G401.6 (cell line): ENCODE data around the gene ABHD17A.

Experiments used
- FAIRE-seq: peaks from 2 replicates; lab custom pipeline; 2012; peaks lifted over from hg19 to GRCh38; lab: Jason Lieb, UNC

Gene ABHD17A

DNA sequence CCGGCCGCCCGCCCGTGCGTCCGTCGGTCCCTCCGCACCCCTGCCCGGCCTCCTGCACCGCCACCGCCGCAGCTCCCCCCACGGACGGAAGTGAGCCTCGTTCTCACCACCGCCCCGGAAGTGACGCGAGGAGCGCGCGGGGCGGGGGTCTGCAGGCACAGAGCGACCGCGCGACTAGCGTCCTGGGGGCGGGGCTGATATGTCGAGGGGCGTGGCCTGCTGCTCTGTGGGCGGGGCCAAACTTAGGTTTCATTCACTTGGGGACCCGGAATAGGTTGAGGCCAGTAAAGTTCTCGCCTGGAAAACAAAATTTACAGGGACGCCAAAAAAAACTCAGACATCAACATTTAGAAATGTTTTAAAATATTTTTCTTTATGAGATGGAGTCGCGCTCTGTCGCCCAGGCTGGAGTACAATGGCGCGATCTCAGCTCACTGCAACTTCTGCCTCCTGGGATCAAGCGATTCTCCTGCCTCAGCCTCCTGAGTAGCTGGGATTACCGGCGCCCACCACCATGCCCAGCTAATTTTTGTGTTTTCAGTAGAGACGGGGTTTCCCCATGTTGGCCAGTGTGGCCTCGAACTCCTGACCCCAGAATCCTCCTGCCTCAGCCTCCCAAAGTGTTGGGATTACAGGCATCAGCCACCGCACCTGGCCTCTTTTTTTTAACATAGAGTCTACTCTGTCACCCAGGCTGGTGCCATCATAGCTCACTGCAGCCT, at the start of gene ABHD17A:
TSS of gene ABHD17A (minus strand) at position 99 of the 722 bp plus-strand sequence. CDS start 3,930 bp downstream, outside the sequence.
- FAIRE-seq = peak; percentile 98

DNA sequence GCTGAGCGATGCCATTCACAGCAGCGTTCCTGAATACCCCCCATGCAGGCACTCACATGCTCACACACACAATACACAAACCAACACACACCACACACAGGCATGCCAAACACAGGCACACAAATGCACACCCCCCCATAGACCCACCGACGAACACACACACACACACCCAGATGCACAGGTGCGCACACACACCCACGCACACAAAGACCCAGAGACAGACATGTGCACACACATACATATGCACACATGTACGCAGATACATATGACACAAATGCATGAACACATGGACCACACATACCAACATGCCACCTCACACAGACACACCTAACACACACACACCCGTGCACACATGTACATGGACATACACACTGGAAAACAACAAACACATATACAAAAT, 48.6 kb upstream of the ABHD17A start:
- FAIRE-seq = no peak

DNA sequence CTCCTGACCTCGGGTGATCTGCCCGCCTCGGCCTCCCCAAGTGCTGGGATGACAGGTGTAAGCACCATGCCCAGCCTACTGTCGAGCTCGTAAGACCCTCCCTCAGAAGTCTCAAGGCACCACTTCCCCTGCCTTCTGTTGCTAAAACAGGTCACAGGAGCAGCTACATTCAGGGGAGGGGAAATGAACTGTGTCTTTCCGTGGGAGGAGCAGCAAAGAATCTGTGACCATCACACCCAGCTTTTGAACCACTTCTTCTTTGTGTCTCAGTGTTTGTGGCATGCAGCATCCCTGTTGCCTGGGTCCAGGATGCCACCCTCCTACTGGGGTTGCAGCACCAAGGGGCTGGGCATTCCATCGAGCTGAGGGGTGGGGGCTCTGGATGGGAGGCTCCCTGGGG, 47.9 kb upstream of the ABHD17A start:
- no peak for FAIRE-seq

DNA sequence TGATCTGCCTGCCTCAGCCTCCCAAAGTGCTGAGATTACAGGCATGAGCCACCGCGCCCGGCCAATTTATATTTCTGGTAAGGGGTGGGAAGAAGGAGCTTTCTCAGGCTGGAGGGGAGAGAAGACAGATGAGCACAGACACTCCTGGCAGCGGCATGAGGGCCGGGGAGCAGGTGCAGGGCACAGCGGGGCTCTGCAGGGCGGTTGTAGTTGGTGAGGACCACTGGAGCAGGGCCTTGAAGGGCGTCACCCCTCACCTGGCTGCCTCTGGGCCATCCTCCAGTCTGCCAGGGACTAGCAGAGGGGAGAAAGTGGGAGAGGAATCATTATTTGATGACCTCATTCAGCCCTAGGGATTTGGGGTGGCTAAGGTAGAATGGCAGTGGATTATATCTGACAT, 47.1 kb upstream of the ABHD17A start:
- FAIRE-seq = no peak

DNA sequence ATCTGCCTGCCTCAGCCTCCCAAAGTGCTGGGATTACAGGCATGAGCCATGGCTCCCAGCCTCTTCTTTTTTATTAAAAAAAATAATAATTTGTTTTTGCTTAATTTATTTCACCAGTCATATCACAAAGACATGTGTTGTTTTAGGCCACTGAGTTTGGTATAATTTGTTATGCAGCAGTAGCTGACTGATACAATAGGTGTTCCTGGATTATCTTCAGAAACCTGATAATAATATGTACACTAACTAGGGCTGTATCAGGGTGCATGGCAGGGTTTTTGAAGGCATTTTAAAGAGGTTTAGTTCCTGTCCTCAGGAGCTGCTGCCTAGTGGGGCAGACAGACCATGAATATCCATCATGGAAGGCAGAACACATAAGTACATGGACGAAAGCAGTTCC, 46.1 kb upstream of the ABHD17A start:
- FAIRE-seq = no peak

DNA sequence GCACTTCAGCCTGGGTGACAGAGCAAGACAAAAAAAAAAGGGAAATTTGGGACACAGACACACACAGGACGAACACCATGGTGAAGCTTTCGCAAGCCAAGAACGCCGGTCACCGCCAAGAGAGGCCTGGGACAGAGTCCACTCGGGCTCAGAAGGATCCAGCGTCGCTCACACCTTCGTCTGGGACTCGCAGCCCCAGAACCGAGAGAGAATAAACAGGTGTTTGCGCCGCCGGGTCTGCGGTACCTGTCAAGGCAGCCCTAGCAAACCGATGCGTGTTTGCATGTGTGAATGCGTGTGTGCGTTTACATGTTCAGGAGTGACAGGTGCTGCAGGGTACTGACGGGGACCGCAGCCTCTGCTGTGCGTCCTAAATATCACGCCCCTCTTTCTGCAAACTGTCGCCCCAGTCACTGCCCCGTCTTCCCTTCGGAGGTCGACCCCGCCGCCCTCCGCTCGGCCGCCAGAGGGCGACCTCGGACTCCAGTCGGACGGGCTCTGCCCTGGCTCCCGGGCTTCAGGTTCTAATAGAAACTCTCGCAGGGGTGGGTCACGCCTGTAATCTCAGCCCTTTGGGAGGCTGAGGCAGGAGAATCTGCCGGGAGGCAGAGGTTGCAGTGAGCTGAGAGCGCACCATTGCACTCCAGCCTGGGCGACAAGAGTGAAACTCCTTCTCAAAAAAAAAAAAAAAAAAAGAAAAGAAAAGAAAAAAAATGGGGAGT, 43.9 kb upstream of the ABHD17A start:
- FAIRE-seq = no peak

DNA sequence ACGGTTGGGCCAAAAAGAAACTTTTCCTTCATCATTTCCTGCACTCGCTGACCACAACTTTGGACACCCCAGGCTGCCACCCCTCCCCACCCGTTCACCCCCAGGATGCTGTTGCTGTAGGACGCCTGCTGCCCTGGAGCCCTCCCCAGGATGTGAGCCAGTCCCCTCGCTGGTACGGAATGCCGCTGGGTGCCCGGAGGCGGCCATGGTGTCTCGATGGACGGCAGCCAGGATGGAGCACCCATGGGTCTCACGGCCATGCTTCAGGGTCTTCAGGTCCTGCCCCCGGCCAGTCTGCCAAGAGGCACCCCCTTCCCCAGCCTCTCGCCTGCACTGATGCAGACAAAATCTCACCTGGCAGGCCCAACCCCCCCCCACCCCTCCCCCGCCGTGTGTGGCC, 40.2 kb upstream of the ABHD17A start:
- FAIRE-seq = no peak

DNA sequence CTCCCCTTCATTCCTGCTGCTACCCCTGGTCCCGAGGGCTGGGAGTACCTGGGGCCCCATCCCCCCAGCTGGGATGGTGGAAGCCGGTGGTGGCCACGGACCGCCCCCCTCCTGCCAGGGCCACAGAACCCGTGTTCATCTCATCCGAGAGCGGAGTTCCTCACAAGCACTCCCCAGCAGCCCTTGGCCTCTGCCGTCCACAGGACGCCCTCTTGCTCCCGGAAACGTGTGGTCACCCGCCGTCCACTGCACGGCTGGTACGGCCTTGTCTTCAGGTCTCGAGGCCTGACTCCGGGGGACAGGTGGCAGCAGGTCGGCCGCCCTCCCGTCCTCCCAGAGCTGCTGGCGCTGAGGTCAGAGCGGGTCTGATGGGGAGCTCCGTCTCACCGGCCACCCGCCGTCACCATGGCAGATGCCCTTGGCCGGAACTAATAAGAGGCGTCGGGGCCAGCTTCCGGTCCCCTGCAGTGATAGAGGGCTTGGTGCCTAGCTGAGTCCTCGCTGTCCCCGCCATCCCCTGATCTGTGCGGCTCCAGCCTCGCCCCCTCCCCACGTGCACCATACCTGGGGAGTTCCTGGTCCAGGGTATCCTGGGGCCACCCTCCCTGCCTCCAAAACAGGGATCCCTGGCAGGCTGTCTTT, 39.1 kb upstream of the ABHD17A start:
- no peak for FAIRE-seq

DNA sequence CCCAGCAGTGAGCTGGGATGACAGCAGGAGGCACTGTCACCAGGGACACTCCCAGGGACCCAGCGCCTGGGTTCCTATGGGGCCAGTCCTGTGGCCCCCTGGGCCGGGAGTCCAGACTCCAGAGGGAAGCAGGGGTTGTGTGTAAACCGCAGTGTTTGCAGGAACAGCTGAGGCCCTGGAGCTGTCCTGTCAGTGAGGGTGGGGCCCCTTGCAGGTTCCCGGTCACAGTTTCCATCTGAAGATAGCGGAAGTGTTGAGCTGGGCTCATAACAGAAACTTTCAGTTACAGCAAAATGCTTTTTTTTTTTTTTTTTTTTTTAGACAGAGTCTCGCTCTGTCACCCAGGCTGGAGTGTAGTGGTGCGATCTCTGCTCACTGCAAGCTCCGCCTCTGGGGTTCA, 38.0 kb upstream of the ABHD17A start:
- no peak for FAIRE-seq

DNA sequence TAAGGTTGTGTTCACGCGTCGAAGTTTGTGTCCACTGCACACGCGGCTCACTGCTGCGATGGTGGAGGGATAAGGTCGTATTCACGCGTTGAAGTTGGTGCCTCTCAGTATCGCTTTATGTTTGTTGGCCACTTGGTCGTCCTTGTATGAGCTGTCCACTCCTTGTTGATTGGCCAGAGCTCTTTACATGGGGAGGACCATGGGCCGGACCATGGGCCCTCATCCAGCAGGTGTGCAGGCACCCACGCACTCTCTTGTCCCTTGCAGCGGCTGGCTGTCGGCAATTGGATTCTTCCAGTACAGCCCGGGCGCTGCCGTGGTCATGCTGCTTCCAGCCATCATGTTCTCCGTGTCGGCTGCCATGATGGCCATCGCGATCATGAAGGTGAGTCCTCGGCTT, 37.5 kb upstream of the ABHD17A start:
- FAIRE-seq = no peak

DNA sequence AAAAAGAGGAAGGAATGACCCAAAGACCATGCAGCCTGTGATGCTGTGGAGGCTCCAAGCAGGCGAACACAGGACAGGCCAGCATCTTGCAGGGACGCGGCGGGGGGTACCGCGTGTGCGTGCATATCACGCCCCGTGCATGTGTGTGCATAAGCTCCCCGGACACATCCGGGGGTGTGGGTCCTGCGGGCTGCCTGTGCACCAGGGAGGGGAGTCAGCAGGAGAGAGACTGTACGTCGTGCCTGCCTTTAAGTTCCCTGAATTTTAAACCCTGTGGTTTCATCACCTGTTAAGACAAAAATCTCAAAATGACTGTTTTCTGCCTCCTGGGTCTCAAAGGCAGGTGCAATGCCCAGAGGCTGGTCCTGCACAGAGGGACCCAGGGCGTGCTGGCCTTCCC, 36.5 kb upstream of the ABHD17A start:
- no peak for FAIRE-seq

DNA sequence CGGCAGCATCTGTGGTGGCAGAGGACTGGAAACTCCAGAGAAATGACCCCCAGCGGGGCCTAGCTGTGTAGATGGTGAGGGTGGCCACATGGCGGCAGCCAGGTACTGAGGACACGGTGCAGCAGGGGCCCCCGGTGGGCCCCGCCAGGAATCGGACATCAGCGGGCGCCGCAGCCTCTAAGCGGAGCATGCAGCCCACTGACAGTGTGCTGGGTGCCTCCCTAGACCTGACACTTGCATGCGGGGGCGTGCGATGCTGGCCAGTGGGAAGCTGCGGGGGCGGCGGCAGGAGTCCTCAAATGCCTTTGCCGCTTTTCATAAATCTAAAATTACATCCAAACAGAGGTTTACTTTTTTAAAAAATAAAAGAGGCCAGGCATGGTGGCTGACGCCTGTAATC, 36.0 kb upstream of the ABHD17A start:
- FAIRE-seq = no peak

DNA sequence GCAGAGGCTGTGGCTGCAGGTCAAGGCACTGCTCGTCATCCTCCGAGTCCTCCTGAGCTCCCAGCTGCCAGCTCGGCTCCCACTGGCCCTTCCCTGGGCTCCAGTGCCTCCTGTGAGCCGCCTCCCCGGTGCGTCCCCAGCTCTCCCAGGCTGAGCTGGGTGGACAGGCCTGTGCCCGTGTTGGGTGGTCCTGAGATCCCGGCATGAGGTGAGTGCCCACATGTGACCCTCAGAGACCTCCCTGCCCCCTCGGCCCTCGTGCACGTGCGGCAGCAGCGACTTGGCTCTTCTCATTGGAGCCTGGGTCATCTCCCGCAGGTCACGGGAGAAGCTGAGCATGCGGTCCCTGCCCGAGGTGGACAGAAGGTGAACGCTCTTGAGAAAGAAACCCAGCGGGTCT, 35.3 kb upstream of the ABHD17A start:
- no peak for FAIRE-seq

DNA sequence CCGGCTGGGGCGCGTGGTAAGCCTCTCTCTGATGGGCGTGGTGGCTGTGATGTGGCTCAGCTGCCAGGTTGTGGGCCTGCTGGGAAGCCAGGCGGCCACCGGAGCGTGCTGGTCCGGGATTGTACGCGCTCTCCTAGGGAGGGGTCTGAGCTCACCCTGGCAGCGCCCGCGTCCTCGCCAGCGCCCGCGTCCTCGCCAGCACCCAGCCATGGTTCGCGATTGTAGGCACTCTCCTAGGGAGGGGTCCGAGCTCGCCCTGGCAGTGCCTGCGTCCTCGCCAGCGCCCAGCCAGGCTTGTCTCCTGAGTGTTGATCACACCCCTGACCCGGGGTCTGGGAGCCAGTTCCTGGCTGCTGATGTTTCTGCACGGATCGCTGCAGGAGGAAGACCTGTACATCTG, 33.7 kb upstream of the ABHD17A start:
- no peak for FAIRE-seq

DNA sequence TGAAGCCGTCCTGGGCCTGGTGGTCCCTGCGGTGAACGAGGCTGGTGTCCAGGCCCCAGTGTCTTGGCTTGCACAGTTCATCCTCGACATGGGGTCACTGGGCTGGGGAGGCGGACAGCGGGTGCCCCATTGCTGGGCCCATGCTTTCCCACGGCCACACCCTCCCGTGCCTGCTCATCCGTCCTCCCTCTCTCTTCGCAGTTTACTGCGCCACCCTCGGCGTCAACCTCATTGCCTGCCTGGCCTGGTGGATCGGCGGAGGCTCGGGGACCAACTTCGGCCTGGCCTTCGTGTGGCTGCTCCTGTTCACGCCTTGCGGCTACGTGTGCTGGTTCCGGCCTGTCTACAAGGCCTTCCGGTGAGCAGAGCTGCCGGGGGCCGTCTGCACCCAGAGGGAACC, 32.6 kb upstream of the ABHD17A start:
- FAIRE-seq = no peak

DNA sequence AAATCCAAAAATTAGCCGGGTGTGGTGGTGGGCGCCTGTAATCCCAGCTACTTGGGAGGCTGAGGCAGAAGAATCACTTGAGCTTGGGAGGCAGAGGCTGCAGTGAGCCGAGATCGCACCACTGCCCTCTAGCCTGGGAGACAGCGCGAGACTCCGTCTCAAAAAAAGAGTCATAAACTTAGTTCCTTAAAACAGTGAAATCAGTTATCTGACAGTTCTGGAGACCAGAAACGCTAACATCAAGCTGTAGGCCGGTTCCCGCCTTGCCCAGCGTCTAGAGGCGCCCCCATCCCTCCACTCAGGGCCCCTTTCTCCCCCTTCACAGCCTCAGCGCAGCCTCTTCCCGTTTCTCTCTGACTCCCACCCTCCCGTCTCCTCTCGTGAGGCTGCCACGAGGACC, 31.9 kb upstream of the ABHD17A start:
- no peak for FAIRE-seq

DNA sequence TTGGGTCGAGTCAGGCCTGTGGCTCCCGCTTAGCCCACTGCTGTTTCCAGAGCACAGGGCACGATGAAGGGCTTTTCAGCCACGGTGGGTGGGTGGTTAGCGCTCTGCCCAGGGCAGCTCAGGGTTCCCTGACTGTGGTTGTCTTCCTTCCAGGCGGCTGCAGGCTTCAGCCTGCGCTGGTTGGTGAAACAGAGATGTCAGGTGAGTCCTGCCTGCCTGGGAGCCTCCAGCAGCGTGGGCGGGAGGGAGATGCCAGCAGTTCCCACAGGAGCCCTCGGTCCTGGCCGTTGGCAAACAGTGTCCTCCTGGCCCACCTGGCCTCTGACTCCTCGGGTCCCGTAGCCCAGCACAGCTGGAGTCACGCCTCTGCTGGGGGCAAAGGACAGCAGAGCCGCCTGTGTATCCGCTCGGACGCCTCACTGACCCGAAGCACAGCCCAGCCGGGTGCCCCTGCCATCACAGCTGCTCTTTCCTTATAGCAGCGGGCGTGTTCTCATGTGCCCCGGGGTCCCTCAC, 29.6 kb upstream of the ABHD17A start:
- FAIRE-seq = no peak

DNA sequence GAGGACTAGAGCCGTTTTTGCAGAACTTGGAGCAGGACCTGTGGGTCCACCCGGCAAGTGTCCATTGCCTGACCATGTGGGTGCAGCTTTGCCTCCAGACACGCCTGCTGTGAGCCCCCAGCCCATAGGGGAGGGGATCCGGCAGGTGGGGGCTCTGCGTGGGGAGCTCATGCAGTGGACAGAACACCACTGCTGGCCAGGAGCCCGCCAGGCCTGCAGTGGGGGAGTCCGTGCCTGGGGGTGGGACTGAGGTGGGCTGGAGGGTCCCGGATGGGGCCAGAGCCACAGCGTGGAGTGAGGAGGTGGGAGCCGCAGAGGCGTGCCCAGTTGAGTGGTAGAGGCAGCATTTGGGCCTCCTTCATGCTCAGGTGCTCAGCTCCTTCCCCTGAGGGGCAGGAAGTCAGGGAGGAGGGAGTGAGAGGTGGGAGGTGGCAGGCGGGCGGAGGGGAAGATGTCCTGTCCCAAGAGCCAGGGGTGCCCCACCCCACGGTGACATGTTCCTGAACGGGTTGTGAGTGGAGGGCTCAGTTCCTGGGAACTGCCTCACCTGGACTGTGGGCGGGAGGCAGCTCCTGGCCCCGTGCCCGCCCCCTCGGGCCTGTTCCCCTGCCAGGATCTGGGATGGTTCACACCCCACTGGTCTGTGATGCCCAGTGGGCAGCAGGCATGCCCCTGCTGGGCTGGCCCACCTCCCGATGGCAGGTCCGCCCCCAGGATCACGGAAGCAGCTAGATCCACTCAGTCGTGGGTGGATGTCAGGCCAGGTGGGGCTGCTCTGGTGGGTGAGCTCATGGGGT, 28.7 kb upstream of the ABHD17A start:
- no peak for FAIRE-seq

DNA sequence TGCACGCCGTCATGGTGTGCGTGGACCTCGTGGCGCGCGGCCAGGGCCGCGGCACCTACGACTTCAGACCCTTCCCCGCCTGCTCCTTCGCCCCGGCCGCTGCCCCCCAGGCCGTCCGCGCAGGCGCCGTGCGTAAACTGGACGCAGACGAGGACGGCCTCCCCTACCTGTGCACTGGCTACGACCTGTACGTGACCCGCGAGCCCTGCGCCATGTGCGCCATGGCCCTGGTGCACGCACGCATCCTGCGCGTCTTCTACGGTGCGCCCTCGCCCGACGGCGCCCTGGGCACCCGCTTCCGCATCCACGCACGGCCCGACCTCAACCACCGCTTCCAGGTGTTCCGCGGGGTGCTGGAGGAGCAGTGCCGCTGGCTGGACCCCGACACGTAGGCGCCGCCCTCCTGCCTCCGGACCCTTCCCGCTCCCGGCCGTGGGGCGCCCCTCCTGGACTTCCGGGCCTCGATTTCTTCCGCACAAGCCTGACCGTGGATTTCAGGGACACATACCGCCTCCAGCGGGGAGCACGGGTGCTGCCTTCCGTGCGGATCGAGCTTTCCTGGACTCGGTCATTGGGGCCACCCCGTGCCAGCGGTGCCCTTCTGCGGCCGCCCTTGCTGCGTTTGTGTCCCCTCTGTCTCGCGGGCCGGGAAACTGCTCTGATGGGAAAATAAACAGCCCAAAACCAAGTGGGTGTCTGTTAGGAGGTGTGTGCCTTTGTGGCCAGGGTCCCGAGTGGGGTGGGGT, 27.6 kb upstream of the ABHD17A start:
- no peak for FAIRE-seq

DNA sequence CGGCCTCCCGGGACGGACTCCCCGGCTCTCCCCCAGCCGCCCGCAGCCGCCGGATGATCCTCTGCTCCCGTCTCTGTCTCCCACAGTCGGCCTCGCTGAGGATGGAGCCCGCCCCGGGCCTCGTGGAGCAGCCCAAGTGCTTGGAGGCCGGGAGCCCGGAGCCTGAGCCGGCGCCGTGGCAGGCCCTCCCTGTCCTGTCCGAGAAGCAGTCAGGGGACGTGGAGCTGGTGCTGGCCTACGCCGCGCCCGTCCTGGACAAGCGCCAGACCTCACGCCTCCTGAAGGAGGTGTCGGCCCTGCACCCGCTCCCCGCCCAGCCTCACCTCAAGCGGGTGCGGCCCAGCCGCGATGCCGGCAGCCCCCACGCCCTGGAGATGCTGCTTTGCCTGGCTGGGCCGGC, 26.7 kb upstream of the ABHD17A start:
- no peak for FAIRE-seq

DNA sequence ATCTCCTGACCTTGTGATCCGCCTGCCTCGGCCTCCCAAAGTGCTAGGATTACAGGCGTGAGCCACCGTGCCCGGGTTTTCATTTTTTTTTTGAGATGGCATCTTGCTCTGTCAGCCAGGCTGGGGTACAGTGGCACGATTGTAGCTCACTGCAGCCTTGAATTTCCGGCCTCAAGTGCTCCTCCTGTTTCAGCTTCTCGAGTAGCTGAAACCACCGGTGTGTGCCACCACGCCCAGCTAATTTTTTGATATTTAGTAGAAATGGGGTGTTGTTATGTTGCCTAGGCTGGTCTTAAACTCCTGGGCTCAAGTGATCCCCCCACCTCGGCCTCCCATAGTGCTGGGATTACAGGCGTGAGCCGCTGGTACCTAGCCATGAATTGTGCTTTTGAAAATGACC, 25.8 kb upstream of the ABHD17A start:
- FAIRE-seq = no peak

DNA sequence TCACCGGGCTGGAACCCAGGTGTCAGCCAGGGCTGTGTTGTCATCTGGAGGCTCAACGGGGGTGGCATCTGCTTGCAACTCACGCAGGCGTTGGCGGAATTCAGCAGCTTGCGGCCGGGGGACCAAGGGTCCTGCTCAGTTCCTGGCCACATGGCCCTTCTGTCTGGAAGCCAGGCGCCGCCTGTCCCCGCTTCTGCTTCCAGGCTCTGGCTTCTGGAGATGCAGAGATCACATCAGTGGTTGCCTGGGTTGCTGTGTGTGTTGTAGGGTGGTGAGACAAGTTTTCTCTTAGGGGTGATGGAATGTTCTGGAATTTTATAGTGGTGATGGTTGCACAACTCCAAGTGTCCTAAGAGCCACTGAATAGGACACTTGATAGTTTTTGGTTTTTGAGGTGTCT, 24.9 kb upstream of the ABHD17A start:
- no peak for FAIRE-seq
